ENCODE results near the gene TCP11. TPM values are rescaled to one million over a fixed set of nuclear protein-coding genes. Genes with fewer than 3 reads are reported as not detected.
"Not testable (repeated sequence)": the region's sequence is repeated elsewhere in the genome, so short reads cannot be mapped to it uniquely, and the experiment has no call there.

Gene TCP11
- total RNA-seq, 2 experiments from 2014 or later: not detected

GRCh38 chr6:35139470-35139869, 1.7 kb downstream of the TCP11 start:
- CTCF ChIA-PET: interaction anchor here (0.7 to 1.8 kb wide), 9 partner anchors 9 to 787 kb away, joined by 3 to 9 read pairs (median 3); no protein-coding TSS in a partner anchor
- no peaks in the 10 kb centered on the region for H3K9me3 Mint-ChIP-seq
- no peaks in the 10 kb centered on the region for H3K36me3 Mint-ChIP-seq (ENCODE audit: low read depth)

GRCh38 chr6:35138191-35138590, 2.9 kb downstream of the TCP11 start:
- DNase-seq; POLR2A ChIA-PET; H3K9me3 Mint-ChIP-seq; H3K27ac Mint-ChIP-seq; H3K4me3 Mint-ChIP-seq; H3K36me3 Mint-ChIP-seq (ENCODE audit: low read depth): not testable (repeated sequence)
- Mint-ChIP-seq H3K27me3 (peaks cover 28% of the 10 kb centered on the region), H3K4me1 (peaks cover 17% of the 10 kb centered on the region)
- CTCF ChIA-PET: interaction anchor here (0.6 kb wide), 1 partner anchor 397 kb away, joined by 3 read pairs; no protein-coding TSS in a partner anchor

More at GRCh38 chr6:35139470-35139869, 1.7 kb downstream of the TCP11 start:
- Mint-ChIP-seq H3K4me1 (peaks cover 17% of the 10 kb centered on the region), H3K27me3 (peaks cover 28% of the 10 kb centered on the region), H3K4me3 (no peak overlapping the region), H3K27ac (no peak overlapping the region)
- no peak for DNase-seq
- POLR2A ChIA-PET: no interaction called here

DNA sequence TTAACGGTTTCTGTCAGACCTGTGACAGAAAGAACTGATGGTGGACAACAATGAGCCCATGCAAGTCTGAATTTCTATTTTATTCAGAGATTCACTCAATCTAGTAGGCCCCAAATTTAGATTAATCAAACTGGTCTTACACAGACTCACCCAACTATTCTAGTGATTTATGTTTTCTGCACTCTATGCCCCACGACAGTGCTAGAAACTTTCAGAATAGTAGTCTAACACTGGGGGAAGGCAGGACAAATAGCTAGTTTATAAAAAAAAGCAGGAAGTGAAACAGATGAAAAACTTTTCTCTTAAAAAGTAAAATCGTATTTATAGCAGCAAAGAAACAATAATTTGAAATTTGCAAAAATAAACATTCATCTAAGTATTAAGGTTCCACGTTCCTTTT, 5.0 kb downstream of the TCP11 start:
- Mint-ChIP-seq H3K36me3 (ENCODE audit: low read depth) (no peaks in the 10 kb centered on the region), H3K9me3 (no peaks in the 10 kb centered on the region), H3K27ac (no peak overlapping the region), H3K27me3 (peaks cover 25% of the 10 kb centered on the region), H3K4me1 (peaks cover 10% of the 10 kb centered on the region), H3K4me3 (no peak overlapping the region)
- no peak for DNase-seq
- CTCF ChIA-PET: no interaction called here
- POLR2A ChIA-PET: no interaction called here

- Mint-ChIP-seq H3K27ac (no peak overlapping the region), H3K9me3 (no peaks in the 10 kb centered on the region), H3K4me1 (no peaks in the 10 kb centered on the region), H3K36me3 (ENCODE audit: low read depth) (no peaks in the 10 kb centered on the region), H3K27me3 (peaks cover 37% of the 10 kb centered on the region), H3K4me3 (no peak overlapping the region)
- POLR2A ChIA-PET: no interaction called here
- CTCF ChIA-PET: interaction anchor here (0.7 to 1.3 kb wide), 2 partner anchors 20 to 354 kb away, joined by 3 read pairs; no protein-coding TSS in a partner anchor
- no peak for DNase-seq
These were observed 12.6 kb downstream of the TCP11 start for GRCh38 chr6:35128496-35128895.

- H3K27me3 Mint-ChIP-seq: peaks cover 37% of the 10 kb centered on the region
- H3K4me1 Mint-ChIP-seq: no peaks in the 10 kb centered on the region
- POLR2A ChIA-PET: no interaction called here
- CTCF ChIA-PET: interaction anchor here (0.7 to 1.3 kb wide), 2 partner anchors 20 to 354 kb away, joined by 3 read pairs; no protein-coding TSS in a partner anchor
- no peaks in the 10 kb centered on the region for H3K9me3 Mint-ChIP-seq
- no peaks in the 10 kb centered on the region for H3K36me3 Mint-ChIP-seq (ENCODE audit: low read depth)
- DNase-seq: no peak
- H3K27ac Mint-ChIP-seq: no peak overlapping the region
- no peak overlapping the region for H3K4me3 Mint-ChIP-seq
These were observed 13.1 kb downstream of the TCP11 start for GRCh38 chr6:35128042-35128441.

DNA sequence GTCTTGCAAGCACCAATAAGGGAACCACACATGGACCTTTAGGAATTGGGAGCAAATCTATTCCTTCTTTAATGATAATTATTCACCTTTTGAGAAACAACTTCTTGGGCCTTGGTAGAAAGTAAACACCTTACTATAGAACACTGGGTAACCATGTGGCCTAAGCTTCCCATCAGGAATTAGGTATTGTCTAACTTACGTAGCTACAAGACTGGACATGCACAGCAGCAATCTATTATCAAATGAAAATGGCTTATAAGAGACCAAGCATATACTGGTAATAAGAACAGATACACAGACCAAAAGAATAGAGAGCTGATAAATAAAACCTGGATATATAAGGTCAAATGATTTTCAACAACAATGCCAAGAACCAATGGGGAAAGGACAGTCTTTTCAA, 16.8 kb downstream of the TCP11 start:
- H3K27me3 Mint-ChIP-seq: peaks cover 27% of the 10 kb centered on the region
- H3K27ac Mint-ChIP-seq: no peak overlapping the region
- no peak overlapping the region for H3K4me3 Mint-ChIP-seq
- no peaks in the 10 kb centered on the region for H3K4me1 Mint-ChIP-seq
- CTCF ChIA-PET: interaction anchor here (0.7 kb wide), 1 partner anchor 933 kb away, joined by 4 read pairs; no protein-coding TSS in a partner anchor
- H3K9me3 Mint-ChIP-seq: peaks cover 2% of the 10 kb centered on the region
- POLR2A ChIA-PET: no interaction called here
- no peak for DNase-seq
- H3K36me3 Mint-ChIP-seq (ENCODE audit: low read depth): no peaks in the 10 kb centered on the region

DNA sequence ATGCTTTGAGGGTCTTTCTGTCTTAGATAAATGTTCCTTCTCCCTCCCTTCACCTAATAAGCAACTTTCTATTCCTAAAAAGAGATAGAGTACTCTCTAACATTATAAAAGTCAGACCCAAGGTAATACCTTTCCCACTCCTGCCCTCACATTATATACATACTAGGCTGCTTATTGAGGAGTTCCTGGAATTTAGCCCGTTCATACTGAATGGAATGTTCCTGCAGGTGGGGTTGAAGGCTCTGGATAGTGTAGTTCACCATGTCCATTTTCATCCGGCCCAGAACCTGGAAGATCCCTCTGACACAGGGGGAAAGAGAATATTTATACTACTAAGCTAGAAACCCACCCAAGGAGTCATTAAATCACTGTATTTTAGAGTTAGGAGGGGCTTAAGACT, 20.4 kb downstream of the TCP11 start:
- H3K27ac Mint-ChIP-seq: no peak overlapping the region
- peaks cover 8% of the 10 kb centered on the region for H3K27me3 Mint-ChIP-seq
- H3K4me3 Mint-ChIP-seq: no peak overlapping the region
- H3K4me1 Mint-ChIP-seq: no peaks in the 10 kb centered on the region
- CTCF ChIA-PET: interaction anchor here (1.3 kb wide), 1 partner anchor 13 kb away, joined by 4 read pairs; no protein-coding TSS in a partner anchor
- POLR2A ChIA-PET: no interaction called here
- H3K36me3 Mint-ChIP-seq (ENCODE audit: low read depth): no peaks in the 10 kb centered on the region
- DNase-seq: no peak
- H3K9me3 Mint-ChIP-seq: peaks cover 2% of the 10 kb centered on the region

GRCh38 chr6:35108309-35108885, 32.7 kb downstream of the TCP11 start:
- no peaks in the 10 kb centered on the region for H3K9me3 Mint-ChIP-seq
- H3K36me3 Mint-ChIP-seq (ENCODE audit: low read depth): no peaks in the 10 kb centered on the region
- H3K27ac Mint-ChIP-seq: no peak overlapping the region
- H3K4me1 Mint-ChIP-seq: no peaks in the 10 kb centered on the region
- CTCF ChIA-PET: interaction anchor here (1.4 kb wide), 1 partner anchor 13 kb away, joined by 4 read pairs; no protein-coding TSS in a partner anchor
- H3K27me3 Mint-ChIP-seq: peaks cover 8% of the 10 kb centered on the region
- DNase-seq: no peak
- POLR2A ChIA-PET: no interaction called here
- no peak overlapping the region for H3K4me3 Mint-ChIP-seq

DNA sequence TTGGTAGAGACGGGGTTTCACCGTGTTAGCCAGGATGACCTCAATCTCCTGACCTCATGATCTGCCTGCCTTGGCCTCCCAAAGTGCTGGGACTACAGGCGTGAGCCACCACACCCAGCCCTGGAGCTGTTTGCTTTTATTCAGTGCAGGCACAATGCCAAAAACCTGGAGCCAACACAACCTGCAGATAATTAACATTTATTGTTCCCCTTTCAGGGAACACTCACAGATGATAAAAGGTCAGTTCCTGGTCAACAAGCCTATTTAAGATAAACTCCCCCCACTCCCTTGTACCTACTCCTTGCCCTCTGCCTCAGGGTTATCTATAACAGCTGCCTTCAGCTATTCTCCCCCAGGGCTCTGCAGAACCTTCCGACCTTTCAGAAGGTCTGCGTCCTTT, 33.4 kb downstream of the TCP11 start:
- H3K27ac Mint-ChIP-seq; H3K27me3 Mint-ChIP-seq; DNase-seq; H3K9me3 Mint-ChIP-seq; H3K4me3 Mint-ChIP-seq; H3K36me3 Mint-ChIP-seq (ENCODE audit: low read depth); POLR2A ChIA-PET; H3K4me1 Mint-ChIP-seq: not testable (repeated sequence)
- CTCF ChIA-PET: interaction anchor here (1.4 kb wide), 1 partner anchor 13 kb away, joined by 4 read pairs; no protein-coding TSS in a partner anchor

GRCh38 chr6:35107208-35107607, 33.9 kb downstream of the TCP11 start:
- CTCF ChIA-PET: interaction anchor here (1.0 to 1.4 kb wide), 2 partner anchors 9 to 14 kb away, joined by 4 read pairs; no protein-coding TSS in a partner anchor
- H3K9me3 Mint-ChIP-seq; H3K27ac Mint-ChIP-seq; H3K4me1 Mint-ChIP-seq; POLR2A ChIA-PET; DNase-seq; H3K4me3 Mint-ChIP-seq; H3K27me3 Mint-ChIP-seq; H3K36me3 Mint-ChIP-seq (ENCODE audit: low read depth): not testable (repeated sequence)

DNA sequence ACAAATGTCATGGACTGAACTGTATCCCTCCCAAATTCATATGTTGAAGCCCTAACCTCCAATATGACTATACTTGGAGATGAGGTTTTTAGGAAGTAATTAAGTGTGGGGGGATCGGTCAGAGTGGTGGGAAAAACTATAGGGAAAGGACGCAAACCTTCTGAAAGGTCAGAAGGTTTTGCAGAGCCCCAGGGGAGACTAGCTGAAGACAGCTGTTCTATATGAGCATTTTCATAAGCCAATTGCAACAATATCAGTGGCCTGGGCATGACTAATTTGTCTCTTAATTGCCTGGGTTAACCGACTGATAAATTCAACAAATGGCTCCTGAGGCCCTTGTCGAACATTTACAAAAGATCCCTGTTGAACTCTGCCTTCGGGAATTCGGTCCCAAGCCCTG, 35.1 kb downstream of the TCP11 start:
- DNase-seq: not testable (repeated sequence)

DNA sequence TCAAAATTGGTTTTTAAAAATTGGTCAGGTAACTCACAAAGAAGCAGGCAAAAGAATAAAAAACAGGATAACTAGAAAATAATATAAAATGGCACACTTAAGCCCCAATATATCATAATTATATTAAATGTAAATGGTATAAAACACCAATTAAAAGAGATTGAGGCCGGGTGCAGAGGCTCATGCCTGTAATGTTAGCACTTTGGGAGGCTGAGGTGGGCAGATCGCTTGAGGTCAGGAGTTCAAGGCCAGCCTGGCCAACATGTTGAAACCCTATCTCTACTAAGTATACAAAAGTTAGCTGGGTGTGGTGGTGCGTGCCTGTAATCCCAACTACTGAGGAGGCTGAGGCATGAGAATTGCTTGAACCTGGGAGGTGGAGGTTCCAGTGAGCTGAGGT, 36.1 kb downstream of the TCP11 start:
- no peak for DNase-seq
- CTCF ChIA-PET: no interaction called here
- H3K9me3 Mint-ChIP-seq: no peaks in the 10 kb centered on the region
- POLR2A ChIA-PET: no interaction called here
- H3K36me3 Mint-ChIP-seq (ENCODE audit: low read depth): no peaks in the 10 kb centered on the region
- H3K4me1 Mint-ChIP-seq: no peaks in the 10 kb centered on the region
- H3K27me3 Mint-ChIP-seq: peaks cover 4% of the 10 kb centered on the region
- no peak overlapping the region for H3K27ac Mint-ChIP-seq
- H3K4me3 Mint-ChIP-seq: no peak overlapping the region

More for the DNA sequence above, 35.1 kb downstream of the TCP11 start:
- H3K27me3 Mint-ChIP-seq; H3K9me3 Mint-ChIP-seq; H3K36me3 Mint-ChIP-seq (ENCODE audit: low read depth); H3K4me3 Mint-ChIP-seq; H3K27ac Mint-ChIP-seq; POLR2A ChIA-PET; H3K4me1 Mint-ChIP-seq: not testable (repeated sequence)
- CTCF ChIA-PET: interaction anchor here (0.6 to 1.2 kb wide), 3 partner anchors 8 to 165 kb away, joined by 4 read pairs; no protein-coding TSS in a partner anchor

GRCh38 chr6:35099116-35099515, 42.0 kb downstream of the TCP11 start:
- POLR2A ChIA-PET: no interaction called here
- peaks cover 14% of the 10 kb centered on the region for H3K27me3 Mint-ChIP-seq
- H3K36me3 Mint-ChIP-seq (ENCODE audit: low read depth): no peaks in the 10 kb centered on the region
- CTCF ChIA-PET: interaction anchor here (1.4 kb wide), 1 partner anchor 25 kb away, joined by 3 read pairs; no protein-coding TSS in a partner anchor
- no peak overlapping the region for H3K4me3 Mint-ChIP-seq
- no peaks in the 10 kb centered on the region for H3K4me1 Mint-ChIP-seq
- no peak overlapping the region for H3K27ac Mint-ChIP-seq
- no peak for DNase-seq
- H3K9me3 Mint-ChIP-seq: no peaks in the 10 kb centered on the region

All from activated CD4-positive, alpha-beta T cell treated with anti-CD3 and anti-CD28 coated beads, Interleukin-2, amount 10 ng/mL, durations not matched to agents 7 days and 5 days (primary cell).